ENCODE measurements around the gene LDB2. TPM values are rescaled to one million over a fixed set of nuclear protein-coding genes. Genes with fewer than 3 reads are reported as not detected.

Gene LDB2
- total and polyA plus RNA-seq, 2 of the 8 experiments (the other 6 are each of a cell fraction or from before 2014, with no cell fraction given) = 57.0 to 140 TPM

GRCh38 chr4:16931339-16932305 lies 33.2 kb upstream of the LDB2 start (continued):
- TF ChIP-seq ATF3 (IDR thresholded peaks at IDR 0.05; ENCODE audit: insufficient read depth, low read depth, low read length) = no peak
- TF ChIP-seq EP300 (IDR thresholded peaks at IDR 0.05; ENCODE audit: borderline replicate concordance in 1 of 2, low read depth in 2 of 2, low read length in 2 of 2) = no peak
- no peak for TF ChIP-seq SP4 (IDR thresholded peaks at IDR 0.05; ENCODE audit: low read length)
- TF ChIP-seq JUND (IDR thresholded peaks at IDR 0.05; ENCODE audit: low read length) = no peak
- TF ChIP-seq SIRT6 (IDR thresholded peaks at IDR 0.05; ENCODE audit: low read length) = no peak
- TF ChIP-seq RNF2 (IDR thresholded peaks at IDR 0.05; ENCODE audit: borderline replicate concordance, low read depth, low read length, missing control alignments, poor library complexity, severe bottlenecking) = no peak

All from H1 (cell line).